Heart left ventricle (tissue), 13 donors: ENCODE data around the gene CDK5RAP2.

ENCODE experiments used
- POLR2A ChIP-seq, 2 donors: fragments of 450-650 bp; IDR thresholded peaks; one replicate each; pipeline ENCODE4 v1.6.1; 2017; ENCODE audit warnings: antibody characterized with exemption in 2 of 2, mild to moderate bottlenecking in 2 of 2, moderate library complexity in 2 of 2
- TF ChIP-seq, protein P1 (sequence below), 12 donors: fragments of 200-600 bp; sonication (generic) in 4 of 12; IDR thresholded peaks; one replicate each; pipeline versions ENCODE4 v1.5.0 to v1.8.0; 2018 to 2022; ENCODE audit warnings: antibody characterized with exemption in 12 of 12, mild to moderate bottlenecking in 5 of 12
- donor health status: ischemic (EF 13 %, LVEDD 7.1; RV severe dilation, severe dysfunction).
- donor health status: DM: no; HTN: yes; CAD: no.
- donor health status: DM: no; HTN: no; CAD: no.
- donor health status: ischemic (EF 25% LVEDD 6.9; RV normal size, moderate dysfunction).
- donor health status: ischemic (EF 25% LVEDD 5.7; RV mildly dilated, moderate dysfunction).
- donor health status: ischemic (EF 35%, LVEDD 5.7; RV mildly dilated, moderate dysfunction).
- donor health status: nonischemic (EF 11% LVEDD 7.7; RV severe dilation, severe dysfunction).
- donor health status: DM: yes; HTN: yes; CAD: no.
- donor health status: PGD.
- donor health status: ischemic (EF 29% LVEDD 5.4; RV normal size, mild dysfunction).
- donor health status: nonischemic (EF 23%, LVEDD 6.1; RV moderate dilation, normal function).

- TF ChIP-seq, protein P1, sequence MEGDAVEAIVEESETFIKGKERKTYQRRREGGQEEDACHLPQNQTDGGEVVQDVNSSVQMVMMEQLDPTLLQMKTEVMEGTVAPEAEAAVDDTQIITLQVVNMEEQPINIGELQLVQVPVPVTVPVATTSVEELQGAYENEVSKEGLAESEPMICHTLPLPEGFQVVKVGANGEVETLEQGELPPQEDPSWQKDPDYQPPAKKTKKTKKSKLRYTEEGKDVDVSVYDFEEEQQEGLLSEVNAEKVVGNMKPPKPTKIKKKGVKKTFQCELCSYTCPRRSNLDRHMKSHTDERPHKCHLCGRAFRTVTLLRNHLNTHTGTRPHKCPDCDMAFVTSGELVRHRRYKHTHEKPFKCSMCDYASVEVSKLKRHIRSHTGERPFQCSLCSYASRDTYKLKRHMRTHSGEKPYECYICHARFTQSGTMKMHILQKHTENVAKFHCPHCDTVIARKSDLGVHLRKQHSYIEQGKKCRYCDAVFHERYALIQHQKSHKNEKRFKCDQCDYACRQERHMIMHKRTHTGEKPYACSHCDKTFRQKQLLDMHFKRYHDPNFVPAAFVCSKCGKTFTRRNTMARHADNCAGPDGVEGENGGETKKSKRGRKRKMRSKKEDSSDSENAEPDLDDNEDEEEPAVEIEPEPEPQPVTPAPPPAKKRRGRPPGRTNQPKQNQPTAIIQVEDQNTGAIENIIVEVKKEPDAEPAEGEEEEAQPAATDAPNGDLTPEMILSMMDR (IDR thresholded peaks at IDR 0.05), result no peak
- TF ChIP-seq POLR2A (IDR thresholded peaks at IDR 0.05), result no peak
Measured at GRCh38 chr9:120372040-120372439, 207.9 kb downstream of the CDK5RAP2 start.
